K562 (cell line): ENCODE results near the gene CACNA1S. TPM values are rescaled to one million over a fixed set of nuclear protein-coding genes. Genes with fewer than 3 reads are reported as not detected.

Source experiments
- ETV5 ChIP-seq: sonication (generic); formaldehyde crosslinking; IDR thresholded peaks from 2 replicates; pipeline ENCODE4 v1.4.0; 2020; ENCODE audit warnings: low read depth, mild to moderate bottlenecking, missing genetic modification reagents
- GABPB1 ChIP-seq: sonication (generic); formaldehyde crosslinking; IDR thresholded peaks from 2 replicates; pipeline ENCODE4 v1.8.0; 2022; ENCODE audit warnings: mild to moderate bottlenecking, missing genetic modification reagents
- GTF2E2 ChIP-seq: fragments of 200-800 bp; sonication (Bioruptor generic); IDR thresholded peaks from 2 replicates; pipeline ENCODE4 v1.6.1; 2016; ENCODE audit warnings: missing genetic modification characterization, missing compliant biosample characterization
- KLF13 ChIP-seq: fragments of 450-650 bp; IDR thresholded peaks from 2 replicates; pipeline ENCODE4 v1.6.1; 2016; ENCODE audit warnings: missing genetic modification characterization, low read depth, mild to moderate bottlenecking, missing compliant biosample characterization, moderate library complexity, borderline replicate concordance
- MAZ ChIP-seq, 2 experiments: fragments of 450-650 bp in 1 of 2; sonication (generic) in 1 of 2; formaldehyde crosslinking; IDR thresholded peaks in 1 of 2; conservative IDR thresholded peaks in 1 of 2; 2 replicates each; pipeline versions ENCODE4 v1.4.0 to v1.5.0; 2020; ENCODE audit warnings: mild to moderate bottlenecking in 1 of 2, missing genetic modification reagents in 1 of 2
- MEIS2 ChIP-seq: fragments of 450-650 bp; IDR thresholded peaks from 2 replicates; pipeline ENCODE4 v1.6.1; 2014; ENCODE audit warnings: mild to moderate bottlenecking; ENCODE audit not compliant: partially characterized antibody
- MXI1 ChIP-seq: IDR thresholded peaks from 2 replicates; pipeline ENCODE4 v1.6.1; 2011; ENCODE audit warnings: low read depth, mild to moderate bottlenecking, improper control_type of control experiment, low read length
- NFYB ChIP-seq: IDR thresholded peaks from 2 replicates; pipeline ENCODE4 v1.6.1; 2011; ENCODE audit warnings: mild to moderate bottlenecking, moderate library complexity; ENCODE audit not compliant: insufficient read length; ENCODE audit errors: extremely low read depth
- NRF1 ChIP-seq, 2 experiments: fragments of 450-650 bp; IDR thresholded peaks in 1 of 2; conservative IDR thresholded peaks in 1 of 2; 2 replicates each; pipeline ENCODE4 v1.6.1; 2014; ENCODE audit warnings: mild to moderate bottlenecking in 2 of 2
- PCBP1 ChIP-seq: fragments of 200-400 bp; formaldehyde crosslinking; IDR thresholded peaks from 2 replicates; pipeline ENCODE4 v1.6.1; 2018; ENCODE audit warnings: mild to moderate bottlenecking, low read depth, low read length; ENCODE audit not compliant: poor library complexity, severe bottlenecking
- POLR2A ChIP-seq: fragments of 450-650 bp; conservative IDR thresholded peaks from 2 replicates; pipeline ENCODE4 v1.6.1; 2016
- SLC30A9 ChIP-seq: fragments of 250-450 bp; sonication (Bioruptor Pico); IDR thresholded peaks from 2 replicates; pipeline ENCODE4 v1.8.0; 2022; ENCODE audit warnings: mild to moderate bottlenecking, moderate library complexity
- SMARCA4 ChIP-seq: fragments of 450-650 bp; IDR thresholded peaks from 2 replicates; pipeline ENCODE4 v1.6.1; 2016
- TRIM24 ChIP-seq, 2 experiments: fragments of 450-650 bp; IDR thresholded peaks; 2 replicates each; pipeline ENCODE4 v1.6.1; 2016
- ZNF785 ChIP-seq: fragments of 250-450 bp; sonication (Bioruptor Pico); IDR thresholded peaks from 2 replicates; pipeline ENCODE4 v1.4.0; 2020; ENCODE audit warnings: mild to moderate bottlenecking
- ZSCAN29 ChIP-seq: fragments of 450-650 bp; IDR thresholded peaks from 2 replicates; pipeline ENCODE4 v1.6.1; 2017
- polyA plus RNA-seq, 8 experiments: library from polyadenylated mRNA; depleted of rRNA in 4 of 8; stranded (reverse) in 5 of 8; unstranded in 3 of 8; fragments of >200 nt; fragmentation: Nextera tagmentation in 2 of 8; fragmentation: Illumina TruSeq in 1 of 8; extraction: Ambion mirVana in 2 of 8; extraction: Trizol in 1 of 8; gene quantifications; 2 replicates each; pipeline versions ENCODE4 v1.2.1 to v1.2.3, GENCODE V29; 2011 to 2014; ENCODE audit warnings: inconsistent platforms in 1 of 8, missing spikeins in 1 of 8
- total RNA-seq, 7 experiments: library from RNA; depleted of rRNA in 6 of 7; stranded (reverse); fragments of >200 nt in 6 of 7; fragmentation: Illumina TruSeq in 2 of 7; extraction: Trizol in 2 of 7; gene quantifications; 2 replicates each; pipeline versions ENCODE4 v1.2.1 to v1.2.3, GENCODE V29; 2011 to 2021; ENCODE audit warnings: low replicate concordance in 1 of 7
- TF ChIP-seq, protein P1 (sequence below): fragments of 450-650 bp; formaldehyde crosslinking; IDR thresholded peaks from 2 replicates; pipeline ENCODE4 v1.4.0; 2020; ENCODE audit warnings: mild to moderate bottlenecking, moderate library complexity
- TF ChIP-seq, protein P2 (sequence below): fragments of 450-650 bp; IDR thresholded peaks from 2 replicates; pipeline ENCODE4 v1.6.1; 2016
- TF ChIP-seq, protein P3 (sequence below), 2 experiments: fragments of 250-450 bp in 1 of 2; fragments of 450-650 bp in 1 of 2; sonication (Bioruptor Pico) in 1 of 2; IDR thresholded peaks; 2 replicates each; pipeline versions ENCODE4 v1.6.1 to v1.8.0; 2016 to 2021; ENCODE audit warnings: mild to moderate bottlenecking in 2 of 2, moderate library complexity in 2 of 2, missing compliant biosample characterization in 1 of 2, missing genetic modification characterization in 1 of 2
- TF ChIP-seq, protein P4 (sequence below): sonication (generic); formaldehyde crosslinking; IDR thresholded peaks from 2 replicates; pipeline ENCODE4 v1.8.1; 2023; ENCODE audit warnings: mild to moderate bottlenecking, missing genetic modification reagents, moderate library complexity
- TF ChIP-seq, protein P5 (sequence below), 2 experiments: IDR thresholded peaks; 2 replicates each; pipeline ENCODE4 v1.6.1; 2012; ENCODE audit warnings: improper control_type of control experiment in 2 of 2, low read depth in 2 of 2, low read length in 2 of 2, borderline replicate concordance in 1 of 2

CACNA1S gene
- total and polyA plus RNA-seq, 9 of the 15 experiments (the other 6 are each of a cell fraction or from before 2014, with no cell fraction given): not detected

DNA sequence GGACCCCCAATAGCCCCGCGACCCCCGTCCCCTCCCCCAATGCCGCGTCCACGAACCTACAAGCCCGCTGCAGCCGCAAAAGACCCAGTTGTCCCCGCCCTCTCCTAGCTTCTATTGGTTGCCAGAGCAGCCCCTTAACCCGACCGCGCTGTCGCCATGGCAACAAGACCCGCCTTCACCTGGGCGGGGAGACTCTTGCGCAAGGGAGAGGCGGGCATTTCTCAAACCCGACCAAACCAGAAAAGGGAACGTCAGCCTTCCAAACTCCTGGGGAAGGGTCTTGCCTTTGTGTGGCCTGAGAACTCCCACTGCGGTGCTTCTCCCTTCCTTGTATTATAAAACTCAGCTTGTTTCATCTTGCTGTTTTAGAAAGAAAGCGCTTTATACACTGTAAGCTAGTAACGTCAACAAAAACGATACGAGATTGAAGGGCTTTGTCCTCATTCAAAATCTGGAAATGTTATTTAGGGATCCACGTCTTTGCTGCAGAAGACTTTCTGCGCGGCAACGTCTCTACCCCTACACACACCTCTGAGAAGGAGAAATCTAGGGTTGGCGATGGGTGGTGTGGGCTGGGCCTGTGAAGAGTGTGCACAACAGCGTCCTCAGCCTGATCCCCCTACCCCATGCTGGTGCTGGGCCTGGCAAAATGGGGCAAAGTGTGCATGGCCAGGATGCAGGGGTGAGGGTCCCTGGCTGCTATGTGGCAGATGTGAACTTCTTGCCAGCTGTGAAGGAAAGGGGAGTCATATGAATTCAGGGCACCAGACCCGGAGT is 42.4 kb upstream of the CACNA1S start, which contains the start of gene TMEM9 (continued):
- TF ChIP-seq, protein P1, sequence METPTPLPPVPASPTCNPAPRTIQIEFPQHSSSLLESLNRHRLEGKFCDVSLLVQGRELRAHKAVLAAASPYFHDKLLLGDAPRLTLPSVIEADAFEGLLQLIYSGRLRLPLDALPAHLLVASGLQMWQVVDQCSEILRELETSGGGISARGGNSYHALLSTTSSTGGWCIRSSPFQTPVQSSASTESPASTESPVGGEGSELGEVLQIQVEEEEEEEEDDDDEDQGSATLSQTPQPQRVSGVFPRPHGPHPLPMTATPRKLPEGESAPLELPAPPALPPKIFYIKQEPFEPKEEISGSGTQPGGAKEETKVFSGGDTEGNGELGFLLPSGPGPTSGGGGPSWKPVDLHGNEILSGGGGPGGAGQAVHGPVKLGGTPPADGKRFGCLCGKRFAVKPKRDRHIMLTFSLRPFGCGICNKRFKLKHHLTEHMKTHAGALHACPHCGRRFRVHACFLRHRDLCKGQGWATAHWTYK: peak; percentile 72
- TF ChIP-seq ZSCAN29 (no peak), TRIM24 (IDR thresholded peaks at IDR 0.05) (peak; percentile 88 to 90), MEIS2 (peak; percentile 59), MXI1 (peak; percentile 99), ZNF785 (CRISPR knock-in tag) (no peak), KLF13 (0 out of 2 replicates have a peak, but pooled peaks have one; percentile 12), NFYB (peak; percentile 93), GABPB1 (CRISPR knock-in tag) (0 out of 2 replicates have a peak, but pooled peaks have one; percentile 13), GTF2E2 (tag) (no peak), POLR2A (peak; percentile 68), SMARCA4 (peak; percentile 65; the same call in 1 of the 2 replicates), ETV5 (CRISPR knock-in tag) (peak; percentile 29; the same call in 1 of the 2 replicates), NRF1 (conservative IDR thresholded peaks at IDR 0.05 in 1 of 2, IDR thresholded peaks at IDR 0.05 in 1 of 2) (peak; percentile 90 to 92), MAZ (CRISPR knock-in tag; conservative IDR thresholded peaks at IDR 0.05 in 1 of 2, IDR thresholded peaks at IDR 0.05 in 1 of 2) (peak; percentile 50 to 88; a peak in 2 of 4 replicates), PCBP1 (no peak), SLC30A9 (CRISPR knock-in tag) (no peak)
- TF ChIP-seq, protein P2, sequence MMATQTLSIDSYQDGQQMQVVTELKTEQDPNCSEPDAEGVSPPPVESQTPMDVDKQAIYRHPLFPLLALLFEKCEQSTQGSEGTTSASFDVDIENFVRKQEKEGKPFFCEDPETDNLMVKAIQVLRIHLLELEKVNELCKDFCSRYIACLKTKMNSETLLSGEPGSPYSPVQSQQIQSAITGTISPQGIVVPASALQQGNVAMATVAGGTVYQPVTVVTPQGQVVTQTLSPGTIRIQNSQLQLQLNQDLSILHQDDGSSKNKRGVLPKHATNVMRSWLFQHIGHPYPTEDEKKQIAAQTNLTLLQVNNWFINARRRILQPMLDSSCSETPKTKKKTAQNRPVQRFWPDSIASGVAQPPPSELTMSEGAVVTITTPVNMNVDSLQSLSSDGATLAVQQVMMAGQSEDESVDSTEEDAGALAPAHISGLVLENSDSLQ: peak; percentile 99
- TF ChIP-seq, protein P3, sequence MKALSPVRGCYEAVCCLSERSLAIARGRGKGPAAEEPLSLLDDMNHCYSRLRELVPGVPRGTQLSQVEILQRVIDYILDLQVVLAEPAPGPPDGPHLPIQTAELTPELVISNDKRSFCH (CRISPR knock-in tag; IDR thresholded peaks at IDR 0.05): no peak
- TF ChIP-seq, protein P3 (tag; IDR thresholded peaks at IDR 0.05): peak; percentile 79; the same call in 1 of the 2 replicates
- TF ChIP-seq, protein P4, sequence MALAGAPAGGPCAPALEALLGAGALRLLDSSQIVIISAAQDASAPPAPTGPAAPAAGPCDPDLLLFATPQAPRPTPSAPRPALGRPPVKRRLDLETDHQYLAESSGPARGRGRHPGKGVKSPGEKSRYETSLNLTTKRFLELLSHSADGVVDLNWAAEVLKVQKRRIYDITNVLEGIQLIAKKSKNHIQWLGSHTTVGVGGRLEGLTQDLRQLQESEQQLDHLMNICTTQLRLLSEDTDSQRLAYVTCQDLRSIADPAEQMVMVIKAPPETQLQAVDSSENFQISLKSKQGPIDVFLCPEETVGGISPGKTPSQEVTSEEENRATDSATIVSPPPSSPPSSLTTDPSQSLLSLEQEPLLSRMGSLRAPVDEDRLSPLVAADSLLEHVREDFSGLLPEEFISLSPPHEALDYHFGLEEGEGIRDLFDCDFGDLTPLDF: peak; percentile 65
- TF ChIP-seq, protein P5, sequence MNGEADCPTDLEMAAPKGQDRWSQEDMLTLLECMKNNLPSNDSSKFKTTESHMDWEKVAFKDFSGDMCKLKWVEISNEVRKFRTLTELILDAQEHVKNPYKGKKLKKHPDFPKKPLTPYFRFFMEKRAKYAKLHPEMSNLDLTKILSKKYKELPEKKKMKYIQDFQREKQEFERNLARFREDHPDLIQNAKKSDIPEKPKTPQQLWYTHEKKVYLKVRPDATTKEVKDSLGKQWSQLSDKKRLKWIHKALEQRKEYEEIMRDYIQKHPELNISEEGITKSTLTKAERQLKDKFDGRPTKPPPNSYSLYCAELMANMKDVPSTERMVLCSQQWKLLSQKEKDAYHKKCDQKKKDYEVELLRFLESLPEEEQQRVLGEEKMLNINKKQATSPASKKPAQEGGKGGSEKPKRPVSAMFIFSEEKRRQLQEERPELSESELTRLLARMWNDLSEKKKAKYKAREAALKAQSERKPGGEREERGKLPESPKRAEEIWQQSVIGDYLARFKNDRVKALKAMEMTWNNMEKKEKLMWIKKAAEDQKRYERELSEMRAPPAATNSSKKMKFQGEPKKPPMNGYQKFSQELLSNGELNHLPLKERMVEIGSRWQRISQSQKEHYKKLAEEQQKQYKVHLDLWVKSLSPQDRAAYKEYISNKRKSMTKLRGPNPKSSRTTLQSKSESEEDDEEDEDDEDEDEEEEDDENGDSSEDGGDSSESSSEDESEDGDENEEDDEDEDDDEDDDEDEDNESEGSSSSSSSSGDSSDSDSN (IDR thresholded peaks at IDR 0.05; ENCODE audit: borderline replicate concordance in 1 of 2, low read depth in 2 of 2, low read length in 2 of 2): 0 out of 4 replicates have a peak, but pooled peaks of 1 of the 2 experiments have one; percentile 30
